ENCODE measurements around the gene PLXDC1. TPM values are rescaled to one million over a fixed set of nuclear protein-coding genes. Genes with fewer than 3 reads are reported as not detected.

The PLXDC1 gene
- total RNA-seq, 1 experiment from 2014 or later: 2.0 TPM

- H3K9ac ChIP-seq (ENCODE audit: extremely low read depth, insufficient read length, low read length): no peak overlapping the region
- TF ChIP-seq CTCF (conservative IDR thresholded peaks at IDR 0.05): no peak
- H3K79me2 ChIP-seq (ENCODE audit: insufficient read depth, low read length): no peaks in the 10 kb centered on the region
- H3K27me3 ChIP-seq (ENCODE audit: insufficient read depth, low read length): no peaks in the 10 kb centered on the region; the same call in 1 of the 2 replicates
- no peak overlapping the region for H3K18ac ChIP-seq (ENCODE audit: insufficient read length, low read depth, low read length)
- no peaks in the 10 kb centered on the region for H3K4me1 ChIP-seq (ENCODE audit: insufficient read depth, low read length)
- no peaks in the 10 kb centered on the region for H3K9me3 ChIP-seq (ENCODE audit: control insufficient read depth, low read depth, low read length)
- H3T11ph ChIP-seq (ENCODE audit: low read length): no peak overlapping the region
- H3K9me3 Mint-ChIP-seq: no peaks in the 10 kb centered on the region
- no peak overlapping the region for H4K5ac ChIP-seq (ENCODE audit: insufficient read length, low read depth, low read length)
- no peak overlapping the region for H3K23ac ChIP-seq (ENCODE audit: insufficient read length, low read depth, low read length)
- no peaks in the 10 kb centered on the region for H3K79me1 ChIP-seq (ENCODE audit: insufficient read depth, low read depth, low read length, poor library complexity, severe bottlenecking)
- no peak overlapping the region for H3K4me2 ChIP-seq (ENCODE audit: insufficient read depth, insufficient read length, low read length)
- H3K27me3 Mint-ChIP-seq (ENCODE audit: low read depth): peaks cover 9% of the 10 kb centered on the region
- no peak overlapping the region for H3K4ac ChIP-seq (ENCODE audit: low read depth, low read length)
- H2AK5ac ChIP-seq (ENCODE audit: insufficient read length, low read length): no peak overlapping the region
- H2AFZ ChIP-seq (ENCODE audit: low read length): no peak overlapping the region
- no peak overlapping the region for H4K8ac ChIP-seq (replicated peaks; ENCODE audit: insufficient read length, low read depth, low read length)
- no peak overlapping the region for H3K4me3 Mint-ChIP-seq
- DNase-seq: no peak
- H3K56ac ChIP-seq (ENCODE audit: insufficient read length, low read depth, low read length): no peak overlapping the region
- no peak overlapping the region for H3K14ac ChIP-seq (ENCODE audit: insufficient read depth, low read length)
- H4K20me1 ChIP-seq (ENCODE audit: control insufficient read depth, insufficient read depth, insufficient read length): no peaks in the 10 kb centered on the region
- no peak overlapping the region for H2BK120ac ChIP-seq (ENCODE audit: low read depth, low read length, poor library complexity, severe bottlenecking)
- no peak overlapping the region; a peak in 1 of 7 replicates for H3K27ac Mint-ChIP-seq
- H2BK5ac ChIP-seq (ENCODE audit: insufficient read length, low read length): no peak overlapping the region
- H3K36me3 Mint-ChIP-seq (ENCODE audit: insufficient read depth in 1 of 3, low read depth in 3 of 3): no peaks in the 10 kb centered on the region
- no peak overlapping the region for H2BK12ac ChIP-seq (ENCODE audit: insufficient read length, low read depth, low read length)
- no peak overlapping the region for H4K91ac ChIP-seq (ENCODE audit: insufficient read length, low read depth, low read length)
- H3K23me2 ChIP-seq (ENCODE audit: insufficient read length, low read depth, low read length, poor library complexity, severe bottlenecking): no peaks in the 10 kb centered on the region
- WGBS (ENCODE audit: extremely low coverage, insufficient read length, low lambda C conversion rate): no CpG with 5 or more reads among the region's 5 CpGs
- H3K27ac ChIP-seq (ENCODE audit: insufficient read length, low read depth, low read length): no peak overlapping the region
- no peak overlapping the region for H2BK20ac ChIP-seq (ENCODE audit: low read depth, low read length, poor library complexity, severe bottlenecking)
- H2BK15ac ChIP-seq (ENCODE audit: low read depth, low read length): no peak overlapping the region
- peaks cover 0 to 12% of the 10 kb centered on the region in 2 experiments; a peak in 1 of 4 replicates for H3K4me1 Mint-ChIP-seq
These were observed 47.4 kb downstream of the PLXDC1 start for GRCh38 chr17:39104046-39104445.
